IMR-90 (cell line): Measurements from ENCODE around the gene HYLS1. TPM values are rescaled to one million over a fixed set of nuclear protein-coding genes. Genes with fewer than 3 reads are reported as not detected.

Experiments used
- ATAC-seq: fragments of 200-7000 bp; cut with Tn5 transposase; 2 replicates; pipeline ENCODE4 v1.9.1; 2020; ENCODE audit warnings: low read depth, mild to moderate bottlenecking, moderate library complexity
- BruUV-seq: library from RNA; stranded (reverse); fragments of 400-500 nt; replicated peaks from 2 replicates; lab custom pipeline; 2021; lab: Mats Ljungman, UMichigan
- CTCF ChIA-PET: fragments of 300-600 bp; formaldehyde crosslinking; extraction: SDS; loops from one replicate; lab custom pipeline; 2021; ENCODE audit warnings: antibody characterized with exemption; lab: Yijun Ruan, JAX
- POLR2A ChIA-PET: fragments of 300-600 bp; sonication (Branson Sonifier 250); formaldehyde crosslinking; loops from one replicate; lab custom pipeline; 2022; ENCODE audit warnings: antibody characterized with exemption; ENCODE audit not compliant: unreplicated experiment; lab: Charles Lee
- DNase-seq: peaks from one replicate; pipeline ENCODE4 v3.0.0; 2013
- H2AFZ ChIP-seq: replicated peaks from 2 replicates; pipeline ENCODE3; 2013; ENCODE audit warnings: low read length, mild to moderate bottlenecking; ENCODE audit not compliant: poor library complexity
- H2AK5ac ChIP-seq: 2 replicates; pipeline ENCODE4 v1.6.1; 2013; ENCODE audit warnings: low read depth, low read length, inconsistent platforms
- H2AK9ac ChIP-seq: replicated peaks from 2 replicates; pipeline ENCODE3; 2013; ENCODE audit warnings: mild to moderate bottlenecking, low read depth, low read length, moderate library complexity; ENCODE audit not compliant: poor library complexity
- H2BK120ac ChIP-seq: 2 replicates; pipeline ENCODE4 v1.6.1; 2013; ENCODE audit warnings: low read depth, low read length, inconsistent platforms
- H2BK15ac ChIP-seq: 3 replicates; pipeline ENCODE4 v1.6.1; 2013; ENCODE audit warnings: low read depth, low read length, inconsistent platforms
- H2BK20ac ChIP-seq: 2 replicates; pipeline ENCODE4 v1.6.1; 2013; ENCODE audit warnings: low read depth, mild to moderate bottlenecking, inconsistent platforms, low read length, moderate library complexity
- H2BK5ac ChIP-seq: 2 replicates; pipeline ENCODE4 v1.6.1; 2013; ENCODE audit warnings: mild to moderate bottlenecking, low read depth, low read length, inconsistent platforms; ENCODE audit not compliant: poor library complexity, severe bottlenecking
- H3K14ac ChIP-seq: replicated peaks from 2 replicates; pipeline ENCODE4 v1.6.1; 2013; ENCODE audit warnings: low read depth, low read length, inconsistent platforms
- H3K18ac ChIP-seq: 2 replicates; pipeline ENCODE4 v1.6.1; 2013; ENCODE audit warnings: low read depth, low read length, control low read depth
- H3K23ac ChIP-seq: 2 replicates; pipeline ENCODE4 v1.6.1; 2013; ENCODE audit warnings: low read depth, low read length, inconsistent platforms
- H3K27ac ChIP-seq: 2 replicates; pipeline ENCODE4 v1.5.1; 2013; ENCODE audit warnings: mild to moderate bottlenecking, control low read depth, low read length; ENCODE audit not compliant: insufficient read depth
- H3K27me3 ChIP-seq: 2 replicates; pipeline ENCODE4 v1.6.1; 2013; ENCODE audit warnings: low read length; ENCODE audit not compliant: control insufficient read depth, insufficient read depth
- H3K36me3 ChIP-seq: 2 replicates; pipeline ENCODE4 v1.6.1; 2013; ENCODE audit warnings: low read length, mixed read lengths; ENCODE audit not compliant: control insufficient read depth, insufficient read depth
- H3K4ac ChIP-seq: 2 replicates; pipeline ENCODE4 v1.6.1; 2013; ENCODE audit warnings: low read depth, low read length, inconsistent platforms
- H3K4me1 ChIP-seq: 2 replicates; pipeline ENCODE4 v1.6.1; 2013; ENCODE audit warnings: low read length, mixed read lengths; ENCODE audit not compliant: control insufficient read depth, insufficient read depth
- H3K4me2 ChIP-seq: 2 replicates; pipeline ENCODE4 v1.6.1; 2013; ENCODE audit warnings: low read depth, mild to moderate bottlenecking, control low read depth, low read length, moderate library complexity
- H3K4me3 ChIP-seq: 2 replicates; pipeline ENCODE4 v1.5.1; 2013; ENCODE audit warnings: low read depth, mild to moderate bottlenecking, control low read depth, low read length, moderate library complexity; ENCODE audit not compliant: insufficient read depth
- H3K56ac ChIP-seq: 2 replicates; pipeline ENCODE4 v1.6.1; 2013; ENCODE audit warnings: low read length, inconsistent platforms; ENCODE audit not compliant: insufficient read depth; ENCODE audit errors: extremely low read depth
- H3K79me1 ChIP-seq, 2 experiments: 2 replicates each; pipeline ENCODE4 v1.6.1; 2013; ENCODE audit warnings: low read length in 2 of 2, inconsistent platforms in 1 of 2, low read depth in 1 of 2
- H3K9ac ChIP-seq: 2 replicates; pipeline ENCODE4 v1.6.1; 2013; ENCODE audit warnings: low read depth, low read length, control low read depth
- H3K9me1 ChIP-seq: 2 replicates; pipeline ENCODE4 v1.6.1; 2013; ENCODE audit warnings: low read length, inconsistent platforms; ENCODE audit not compliant: insufficient read depth
- H3K9me3 ChIP-seq: 2 replicates; pipeline ENCODE4 v1.6.1; 2013; ENCODE audit warnings: low read length; ENCODE audit not compliant: control insufficient read depth, insufficient read depth
- H4K20me1 ChIP-seq: 2 replicates; pipeline ENCODE4 v1.6.1; 2013; ENCODE audit warnings: low read length, inconsistent platforms; ENCODE audit not compliant: insufficient read depth
- H4K5ac ChIP-seq: 2 replicates; pipeline ENCODE4 v1.6.1; 2013; ENCODE audit warnings: mild to moderate bottlenecking, low read depth, low read length, control low read depth
- H4K8ac ChIP-seq, 2 experiments: 2 replicates each; pipeline ENCODE4 v1.6.1; 2013; ENCODE audit warnings: low read depth in 2 of 2, low read length in 2 of 2, control low read depth in 1 of 2, inconsistent platforms in 1 of 2
- H4K91ac ChIP-seq: 2 replicates; pipeline ENCODE4 v1.6.1; 2013; ENCODE audit warnings: low read depth, low read length, inconsistent platforms; ENCODE audit not compliant: insufficient read depth
- BHLHE40 ChIP-seq: fragments of 150-350 bp; IDR thresholded peaks from 2 replicates; pipeline ENCODE4 v1.6.1; 2016; ENCODE audit warnings: mild to moderate bottlenecking, low read depth, low read length
- CEBPB ChIP-seq: IDR thresholded peaks from 2 replicates; pipeline ENCODE4 v1.6.1; 2012; ENCODE audit warnings: low read depth, low read length, improper control_type of control experiment
- CHD1 ChIP-seq: IDR thresholded peaks from 2 replicates; pipeline ENCODE4 v1.6.1; 2012; ENCODE audit warnings: low read depth, low read length, improper control_type of control experiment
- ELK1 ChIP-seq: fragments of 150-350 bp; IDR thresholded peaks from 2 replicates; pipeline ENCODE4 v1.6.1; 2016; ENCODE audit warnings: low read depth, mild to moderate bottlenecking, low read length, moderate library complexity, borderline replicate concordance
- FOS ChIP-seq: fragments of 150-350 bp; IDR thresholded peaks from 2 replicates; pipeline ENCODE4 v1.6.1; 2016; ENCODE audit warnings: low read depth, low read length
- MAFK ChIP-seq: IDR thresholded peaks from 2 replicates; pipeline ENCODE4 v1.6.1; 2012; ENCODE audit warnings: low read depth, low read length, improper control_type of control experiment
- MAZ ChIP-seq: IDR thresholded peaks from 2 replicates; pipeline ENCODE4 v1.6.1; 2012; ENCODE audit warnings: low read depth, mild to moderate bottlenecking, low read length, improper control_type of control experiment, moderate library complexity, borderline replicate concordance
- NFE2L2 ChIP-seq: fragments of 150-350 bp; IDR thresholded peaks from 2 replicates; pipeline ENCODE4 v1.6.1; 2016; ENCODE audit warnings: low read depth, mild to moderate bottlenecking, low read length
- POLR2A ChIP-seq: IDR thresholded peaks from 2 replicates; pipeline ENCODE4 v1.6.1; 2012; ENCODE audit warnings: mild to moderate bottlenecking, low read depth, low read length
- RAD21 ChIP-seq: IDR thresholded peaks from 2 replicates; pipeline ENCODE4 v1.6.1; 2012; ENCODE audit warnings: low read length, improper control_type of control experiment
- RCOR1 ChIP-seq: IDR thresholded peaks from 2 replicates; pipeline ENCODE4 v1.6.1; 2012; ENCODE audit warnings: mild to moderate bottlenecking, low read length, improper control_type of control experiment; ENCODE audit not compliant: insufficient replicate concordance
- RFX5 ChIP-seq: IDR thresholded peaks from 2 replicates; pipeline ENCODE4 v1.8.0; 2012; ENCODE audit warnings: low read depth, mild to moderate bottlenecking, low read length, moderate library complexity
- SMC3 ChIP-seq: fragments of 150-350 bp; IDR thresholded peaks from 2 replicates; pipeline ENCODE4 v1.6.1; 2016; ENCODE audit warnings: low read depth, mild to moderate bottlenecking, antibody characterized with exemption, low read length, moderate library complexity
- WGBS, 2 experiments: methylation state at CpG; one replicate each; pipeline versions ENCODE4 v1.1.5 to v1.1.7; 2013; ENCODE audit warnings: missing lambda C conversion rate in 2 of 2; ENCODE audit not compliant: insufficient read length in 1 of 2; ENCODE audit errors: extremely low coverage in 2 of 2; 5-methylcytosine and 5-hydroxymethylcytosine counted together
- dilution Hi-C: fragments of 300-500 bp; cut with HindIII; formaldehyde crosslinking; loops from one replicate; pipeline ENCODE4 v1.14.3; 2018; ENCODE audit warnings: low sequenced_read_pairs; ENCODE audit not compliant: unreplicated experiment
- in situ Hi-C: fragments of 300-500 bp; cut with MboI; formaldehyde crosslinking; loops from 3 replicates; pipeline ENCODE4 v1.14.3; 2019; ENCODE audit warnings: low sequenced_read_pairs, inconsistent platforms, mixed read lengths
- intact Hi-C: fragments of 100-400 bp; cut with micrococcal nuclease; formaldehyde crosslinking; loops from 2 replicates; pipeline ENCODE4 v1.10.0; 2022
- polyA plus RNA-seq, 3 experiments: library from polyadenylated mRNA; depleted of rRNA; stranded (reverse); fragments of >200 nt; gene quantifications; 2 replicates each; pipeline ENCODE4 v1.2.3, GENCODE V29; 2012; ENCODE audit warnings: low replicate concordance in 1 of 3
- total RNA-seq: library from RNA; depleted of rRNA; stranded (reverse); fragments of >200 nt; gene quantifications from 2 replicates; pipeline ENCODE4 v1.2.3, GENCODE V29; 2012
- TF ChIP-seq, protein P1 (sequence below): fragments of 150-350 bp; IDR thresholded peaks from 2 replicates; pipeline ENCODE4 v1.6.1; 2017; ENCODE audit warnings: mild to moderate bottlenecking, antibody characterized with exemption, low read length, low read depth
- TF ChIP-seq, protein P2 (sequence below): conservative IDR thresholded peaks from 2 replicates; pipeline ENCODE4 v1.5.1; 2012; ENCODE audit warnings: mild to moderate bottlenecking, low read depth, low read length, improper control_type of control experiment

The HYLS1 gene
- total and polyA plus RNA-seq, 2 of the 4 experiments (the other 2 are of a cell fraction), result 5.1 to 8.1 TPM

- Histone ChIP-seq H2BK5ac (no peak overlapping the region), H4K5ac (no peak overlapping the region), H3K27ac (no peak overlapping the region), H2AK9ac (no peak overlapping the region), H4K8ac (no peak overlapping the region), H2BK20ac (no peak overlapping the region), H3K9me3 (no peaks in the 10 kb centered on the region), H3K4me1 (no peaks in the 10 kb centered on the region), H3K36me3 (no peaks in the 10 kb centered on the region), H3K18ac (no peak overlapping the region), H2BK15ac (no peak overlapping the region), H3K4me3 (no peak overlapping the region), H3K14ac (no peak overlapping the region), H3K27me3 (peaks cover 6% of the 10 kb centered on the region), H4K91ac (no peak overlapping the region), H3K4me2 (no peak overlapping the region), H2AK5ac (no peak overlapping the region), H3K9ac (no peak overlapping the region), H2BK120ac (no peak overlapping the region), H3K4ac (no peak overlapping the region), H3K56ac (no peak overlapping the region), H4K20me1 (no peaks in the 10 kb centered on the region), H3K23ac (no peak overlapping the region), H3K79me1 (no peaks in the 10 kb centered on the region), H3K9me1 (no peaks in the 10 kb centered on the region), H2AFZ (peak overlapping the region; percentile 9)
- no peak for DNase-seq
- intact Hi-C loops (no loop called here), dilution Hi-C loops (no loop called here), in situ Hi-C loops (no loop called here)
- POLR2A ChIA-PET, result no interaction called here
- CTCF ChIA-PET, result no interaction called here
- no TSS peak for BruUV-seq
- WGBS, 2 experiments, result 97% methylated on average over 11 of the region's 22 CpGs; no CpG with 5 or more reads in 1 of the 2 experiments
- ATAC-seq, result no peak
- TF ChIP-seq RCOR1 (no peak), POLR2A (no peak), SMC3 (no peak), RFX5 (no peak), NFE2L2 (no peak), FOS (no peak), CEBPB (no peak), CHD1 (no peak), MAZ (no peak), ELK1 (no peak), RAD21 (no peak), BHLHE40 (no peak), MAFK (no peak)
- TF ChIP-seq, protein P1, sequence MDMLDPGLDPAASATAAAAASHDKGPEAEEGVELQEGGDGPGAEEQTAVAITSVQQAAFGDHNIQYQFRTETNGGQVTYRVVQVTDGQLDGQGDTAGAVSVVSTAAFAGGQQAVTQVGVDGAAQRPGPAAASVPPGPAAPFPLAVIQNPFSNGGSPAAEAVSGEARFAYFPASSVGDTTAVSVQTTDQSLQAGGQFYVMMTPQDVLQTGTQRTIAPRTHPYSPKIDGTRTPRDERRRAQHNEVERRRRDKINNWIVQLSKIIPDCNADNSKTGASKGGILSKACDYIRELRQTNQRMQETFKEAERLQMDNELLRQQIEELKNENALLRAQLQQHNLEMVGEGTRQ, result no peak
- TF ChIP-seq, protein P2, sequence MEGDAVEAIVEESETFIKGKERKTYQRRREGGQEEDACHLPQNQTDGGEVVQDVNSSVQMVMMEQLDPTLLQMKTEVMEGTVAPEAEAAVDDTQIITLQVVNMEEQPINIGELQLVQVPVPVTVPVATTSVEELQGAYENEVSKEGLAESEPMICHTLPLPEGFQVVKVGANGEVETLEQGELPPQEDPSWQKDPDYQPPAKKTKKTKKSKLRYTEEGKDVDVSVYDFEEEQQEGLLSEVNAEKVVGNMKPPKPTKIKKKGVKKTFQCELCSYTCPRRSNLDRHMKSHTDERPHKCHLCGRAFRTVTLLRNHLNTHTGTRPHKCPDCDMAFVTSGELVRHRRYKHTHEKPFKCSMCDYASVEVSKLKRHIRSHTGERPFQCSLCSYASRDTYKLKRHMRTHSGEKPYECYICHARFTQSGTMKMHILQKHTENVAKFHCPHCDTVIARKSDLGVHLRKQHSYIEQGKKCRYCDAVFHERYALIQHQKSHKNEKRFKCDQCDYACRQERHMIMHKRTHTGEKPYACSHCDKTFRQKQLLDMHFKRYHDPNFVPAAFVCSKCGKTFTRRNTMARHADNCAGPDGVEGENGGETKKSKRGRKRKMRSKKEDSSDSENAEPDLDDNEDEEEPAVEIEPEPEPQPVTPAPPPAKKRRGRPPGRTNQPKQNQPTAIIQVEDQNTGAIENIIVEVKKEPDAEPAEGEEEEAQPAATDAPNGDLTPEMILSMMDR, result no peak
Measured at GRCh38 chr11:125949271-125950177, 62.1 kb downstream of the HYLS1 start.
